Activated T-cell treated with anti-CD3 and anti-CD28 coated beads, Interleukin-2, amount 50 U/mL, for 24 hours (primary cell): ENCODE data around the gene SMC5.
"Not testable (repeated sequence)": the region's sequence is repeated elsewhere in the genome, so short reads cannot be mapped to it uniquely, and the experiment has no call there.

Experiments
- DNase-seq: peaks from one replicate; pipeline ENCODE4 v3.0.0-alpha.2; 2020
- H3K27ac Mint-ChIP-seq: 2 replicates; pipeline ENCODE4 v1.8.0; 2020; ENCODE audit warnings: mild to moderate bottlenecking, mixed read lengths
- H3K27me3 Mint-ChIP-seq: 2 replicates; pipeline ENCODE4 v1.8.0; 2020; ENCODE audit warnings: mixed read lengths
- H3K36me3 Mint-ChIP-seq: 2 replicates; pipeline ENCODE4 v1.8.0; 2020; ENCODE audit warnings: low read depth, mixed read lengths
- H3K4me1 Mint-ChIP-seq: 2 replicates; pipeline ENCODE4 v1.8.0; 2020; ENCODE audit warnings: low read depth, mixed read lengths
- H3K4me3 Mint-ChIP-seq: 2 replicates; pipeline ENCODE4 v1.8.0; 2020; ENCODE audit warnings: mild to moderate bottlenecking, moderate library complexity, mixed read lengths
- H3K9me3 Mint-ChIP-seq: 2 replicates; pipeline ENCODE4 v1.8.0; 2020; ENCODE audit warnings: mixed read lengths

The SMC5 gene

DNA sequence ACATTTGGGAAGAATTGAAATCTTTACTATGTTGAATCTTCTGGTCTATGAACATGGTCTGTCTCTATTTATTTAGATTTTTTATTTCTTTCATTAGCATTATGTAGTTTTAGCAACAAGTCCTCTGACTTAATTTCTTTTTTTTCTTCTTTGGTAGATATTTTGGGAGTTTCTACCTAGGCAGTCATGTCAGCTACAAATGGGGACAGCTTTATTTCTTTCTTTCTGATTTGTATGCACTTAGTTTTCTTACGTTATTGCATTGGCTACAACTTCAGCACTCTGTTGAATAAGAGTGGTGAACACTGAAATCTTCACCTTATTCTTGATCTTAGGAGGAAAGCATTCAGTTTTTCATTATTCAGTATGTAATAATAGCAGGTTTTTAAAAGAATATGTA is 33.5 kb downstream of the SMC5 start:
- Mint-ChIP-seq H3K27ac (no peak overlapping the region), H3K27me3 (no peaks in the 10 kb centered on the region), H3K36me3 (peaks cover 88% of the 10 kb centered on the region), H3K9me3 (peaks cover 6% of the 10 kb centered on the region), H3K4me1 (peaks cover 19% of the 10 kb centered on the region), H3K4me3 (no peak overlapping the region)
- DNase-seq = no peak

DNA sequence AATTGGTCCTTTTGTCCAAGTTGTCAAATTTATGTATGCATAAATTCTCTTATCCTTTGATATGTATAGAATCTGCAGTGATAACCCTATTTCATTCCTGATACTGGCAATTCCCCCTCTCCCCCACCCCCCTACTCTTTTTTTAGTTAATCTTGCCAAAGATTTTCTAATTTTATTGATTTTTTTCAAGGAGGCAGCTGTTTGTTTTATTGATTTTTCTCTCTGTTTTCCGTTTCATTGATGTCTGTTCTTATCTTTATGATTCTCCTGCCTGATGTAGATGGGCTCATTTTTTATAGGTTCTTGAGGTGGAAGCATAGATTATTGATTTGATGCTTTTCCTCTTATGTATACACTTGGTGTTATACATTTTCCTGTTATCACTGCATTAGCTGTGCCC is 34.4 kb downstream of the SMC5 start:
- H3K27me3 Mint-ChIP-seq = no peaks in the 10 kb centered on the region
- H3K4me1 Mint-ChIP-seq = peaks cover 14% of the 10 kb centered on the region
- no peak overlapping the region for H3K27ac Mint-ChIP-seq
- peaks cover 6% of the 10 kb centered on the region for H3K9me3 Mint-ChIP-seq
- H3K4me3 Mint-ChIP-seq = no peak overlapping the region
- no peak for DNase-seq
- H3K36me3 Mint-ChIP-seq = peaks cover 88% of the 10 kb centered on the region

DNA sequence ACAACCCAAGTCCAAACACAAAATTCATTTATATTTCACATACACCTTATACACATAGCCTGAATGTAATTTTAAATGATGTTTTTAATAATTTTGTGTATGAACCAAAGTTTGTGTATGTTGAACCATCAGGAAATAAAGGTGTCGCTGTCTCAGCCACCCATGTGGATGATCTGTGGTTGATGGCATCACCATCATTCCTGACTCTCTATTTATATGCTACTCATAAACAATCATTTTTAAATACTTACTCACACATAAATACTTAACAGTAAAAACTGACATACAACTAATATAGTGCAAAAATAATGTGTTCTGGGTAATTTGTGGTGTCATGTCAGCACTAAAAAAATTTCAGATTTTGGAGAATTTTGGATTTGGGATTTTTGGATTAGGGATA is 38.4 kb downstream of the SMC5 start:
- peaks cover 17% of the 10 kb centered on the region for H3K4me1 Mint-ChIP-seq
- no peak overlapping the region for H3K27ac Mint-ChIP-seq
- H3K36me3 Mint-ChIP-seq = peaks cover 88% of the 10 kb centered on the region
- H3K4me3 Mint-ChIP-seq = no peak overlapping the region
- H3K27me3 Mint-ChIP-seq = no peaks in the 10 kb centered on the region
- no peak for DNase-seq
- no peaks in the 10 kb centered on the region for H3K9me3 Mint-ChIP-seq

DNA sequence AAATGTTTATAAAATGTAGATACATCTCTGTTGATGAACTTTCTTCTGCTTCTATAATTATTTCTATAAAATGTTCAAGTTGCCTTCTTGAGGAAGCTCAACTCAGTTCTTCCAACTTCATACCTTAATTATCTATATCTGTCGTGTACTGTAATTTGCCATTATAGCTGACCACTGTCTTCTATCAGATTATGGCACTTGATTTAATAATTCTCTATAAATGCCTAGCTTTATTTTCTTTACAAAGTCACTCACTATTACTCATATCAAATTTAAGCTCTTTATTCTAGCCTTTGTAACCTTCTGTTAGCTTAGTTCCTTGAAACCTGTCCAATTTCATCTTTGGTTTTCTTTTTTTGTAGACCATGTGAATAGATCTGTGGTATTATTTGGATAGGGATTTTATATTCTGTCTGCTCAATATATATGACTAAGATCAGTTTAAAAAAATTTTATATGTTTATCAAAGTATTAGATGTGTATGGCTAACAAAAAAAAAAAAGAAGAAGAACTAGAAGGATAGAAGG is 39.5 kb downstream of the SMC5 start:
- H3K27ac Mint-ChIP-seq = no peak overlapping the region
- peaks cover 17% of the 10 kb centered on the region for H3K4me1 Mint-ChIP-seq
- H3K27me3 Mint-ChIP-seq = no peaks in the 10 kb centered on the region
- no peaks in the 10 kb centered on the region for H3K9me3 Mint-ChIP-seq
- peaks cover 83% of the 10 kb centered on the region for H3K36me3 Mint-ChIP-seq
- no peak overlapping the region for H3K4me3 Mint-ChIP-seq
- no peak for DNase-seq

DNA sequence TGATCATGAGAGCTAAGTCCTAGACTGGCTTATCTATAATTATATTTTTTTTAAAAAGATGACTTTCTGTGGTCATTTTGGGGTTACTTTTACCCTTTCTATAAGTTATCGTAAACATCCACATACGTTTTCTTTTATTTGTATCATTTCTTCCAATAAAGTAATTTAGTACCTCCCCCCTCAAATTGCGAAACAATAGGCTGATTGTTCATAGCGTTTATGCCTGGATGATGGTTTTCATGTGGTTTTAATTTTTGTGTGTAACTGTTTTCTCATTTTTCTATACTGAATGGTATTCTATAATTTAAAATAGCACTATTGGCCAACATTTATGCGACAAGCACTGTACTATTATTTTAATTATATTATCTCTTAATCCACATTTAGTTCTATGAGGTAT is 44.5 kb downstream of the SMC5 start:
- Mint-ChIP-seq H3K4me1 (peaks cover 5% of the 10 kb centered on the region), H3K9me3 (no peaks in the 10 kb centered on the region), H3K27ac (no peak overlapping the region), H3K36me3 (peaks cover 89% of the 10 kb centered on the region), H3K4me3 (no peak overlapping the region), H3K27me3 (no peaks in the 10 kb centered on the region)
- DNase-seq = no peak

DNA sequence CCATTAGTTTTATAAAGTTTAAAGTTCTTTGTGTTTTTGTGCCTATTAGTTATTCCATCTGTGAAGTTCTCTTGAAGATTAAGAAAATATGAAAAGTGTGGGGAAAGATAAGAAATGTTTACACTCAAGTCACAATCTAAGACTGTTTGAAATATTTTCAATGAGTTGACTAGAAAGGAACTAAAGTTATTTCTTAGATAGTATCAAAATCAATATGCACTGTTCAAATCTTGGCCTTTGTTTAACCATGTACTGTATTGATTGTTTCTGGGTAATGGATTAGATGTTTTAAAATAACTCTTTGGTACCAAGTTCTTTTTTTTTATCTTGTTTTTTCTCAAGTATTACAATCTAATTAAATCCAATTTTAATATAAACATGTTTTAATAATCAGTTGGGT is 46.0 kb downstream of the SMC5 start:
- peaks cover 2% of the 10 kb centered on the region for H3K9me3 Mint-ChIP-seq
- no peak overlapping the region for H3K27ac Mint-ChIP-seq
- peaks cover 5% of the 10 kb centered on the region for H3K4me1 Mint-ChIP-seq
- H3K27me3 Mint-ChIP-seq = no peaks in the 10 kb centered on the region
- no peak overlapping the region for H3K4me3 Mint-ChIP-seq
- H3K36me3 Mint-ChIP-seq = peaks cover 88% of the 10 kb centered on the region
- no peak for DNase-seq

DNA sequence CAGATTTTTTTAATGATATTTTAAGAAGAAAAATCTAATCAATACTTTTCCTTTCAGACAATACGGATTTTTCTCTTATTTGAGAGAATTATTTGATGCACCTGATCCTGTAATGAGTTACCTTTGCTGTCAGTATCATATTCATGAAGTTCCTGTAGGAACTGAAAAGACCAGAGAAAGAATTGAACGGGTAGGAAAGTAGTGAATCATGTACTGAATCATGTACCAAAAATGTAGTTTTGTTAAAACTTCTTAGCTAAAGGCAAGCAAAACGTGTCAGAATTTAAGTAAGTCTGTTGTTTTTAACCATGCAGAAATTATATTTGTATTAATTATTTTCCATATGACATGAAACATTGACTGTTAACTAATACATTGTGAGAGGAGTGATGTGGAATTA is 56.6 kb downstream of the SMC5 start:
- Mint-ChIP-seq H3K9me3 (no peaks in the 10 kb centered on the region), H3K36me3 (peaks cover 74% of the 10 kb centered on the region), H3K27ac (no peak overlapping the region), H3K4me3 (no peak overlapping the region), H3K27me3 (no peaks in the 10 kb centered on the region), H3K4me1 (peaks cover 3% of the 10 kb centered on the region)
- no peak for DNase-seq

DNA sequence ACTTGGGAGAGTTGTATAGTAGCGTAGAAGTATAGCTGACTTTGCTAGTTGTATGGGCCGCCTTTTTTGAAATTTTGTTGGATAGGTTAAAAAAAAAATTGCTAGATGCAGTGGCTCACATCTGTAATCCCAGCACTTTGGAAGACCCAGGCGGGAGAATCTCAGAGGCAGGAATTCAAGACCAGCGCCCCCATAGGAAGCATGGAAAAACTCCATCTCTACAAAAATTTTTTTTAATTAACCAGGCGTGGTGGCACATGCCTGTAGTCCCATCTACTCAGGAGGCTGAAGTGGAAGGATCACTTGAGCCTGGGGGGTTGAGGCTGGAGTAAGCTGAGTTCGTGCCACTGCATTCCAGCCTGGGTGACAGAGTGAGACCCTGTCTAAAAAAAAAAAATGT is 59.2 kb downstream of the SMC5 start:
- Mint-ChIP-seq H3K4me3 (no peak overlapping the region), H3K27me3 (no peaks in the 10 kb centered on the region), H3K27ac (no peak overlapping the region), H3K36me3 (peaks cover 72% of the 10 kb centered on the region), H3K9me3 (no peaks in the 10 kb centered on the region), H3K4me1 (peaks cover 3% of the 10 kb centered on the region)
- no peak for DNase-seq

DNA sequence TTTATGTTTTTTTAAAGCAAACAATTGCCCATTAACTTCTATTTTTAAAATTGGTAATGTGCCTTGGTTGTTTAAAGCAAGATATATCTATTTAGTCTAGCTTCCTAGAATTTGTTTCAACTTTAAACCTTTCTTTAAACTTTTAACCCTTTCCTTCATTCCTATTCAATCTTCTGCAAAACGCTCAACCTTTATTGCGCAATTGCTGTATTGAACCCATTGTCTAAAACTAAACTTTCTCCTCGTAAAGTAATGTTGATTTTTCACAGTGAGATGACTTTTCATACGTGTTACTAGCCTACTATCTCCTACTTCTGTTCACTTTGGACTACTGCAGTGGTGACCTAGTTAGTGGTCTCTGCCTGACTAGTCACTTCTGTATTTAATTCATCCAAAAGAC is 63.3 kb downstream of the SMC5 start:
- Mint-ChIP-seq H3K36me3 (peaks cover 86% of the 10 kb centered on the region), H3K27ac (no peak overlapping the region)

DNA sequence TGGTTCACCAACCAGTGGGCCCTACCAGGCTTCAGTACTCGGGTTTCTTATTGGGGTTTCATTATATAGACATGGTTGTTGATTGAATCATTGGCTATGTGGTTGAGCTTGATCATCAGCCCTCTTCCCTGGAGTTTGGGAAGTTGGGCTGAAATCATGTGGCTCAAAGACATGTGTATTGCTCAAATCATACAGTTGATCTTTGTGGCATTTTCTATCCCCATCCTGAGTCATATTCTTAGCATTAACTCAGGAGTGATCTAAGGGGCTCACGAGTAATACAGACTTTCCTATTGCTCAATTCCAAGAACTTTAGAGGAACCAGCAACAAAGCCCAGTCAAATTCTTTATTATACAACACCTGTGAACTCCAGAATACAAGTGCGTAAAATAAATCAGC is 66.2 kb downstream of the SMC5 start:
- H3K4me3 Mint-ChIP-seq = no peak overlapping the region
- H3K27ac Mint-ChIP-seq = peak overlapping the region; percentile 37
- no peaks in the 10 kb centered on the region for H3K27me3 Mint-ChIP-seq
- peaks cover 5% of the 10 kb centered on the region for H3K4me1 Mint-ChIP-seq
- peaks cover 13% of the 10 kb centered on the region for H3K9me3 Mint-ChIP-seq
- peaks cover 95% of the 10 kb centered on the region for H3K36me3 Mint-ChIP-seq
- no peak for DNase-seq

More for the DNA sequence above, 63.3 kb downstream of the SMC5 start:
- H3K27me3 Mint-ChIP-seq = no peaks in the 10 kb centered on the region
- no peak for DNase-seq
- no peak overlapping the region for H3K4me3 Mint-ChIP-seq
- H3K9me3 Mint-ChIP-seq = peaks cover 4% of the 10 kb centered on the region
- peaks cover 5% of the 10 kb centered on the region for H3K4me1 Mint-ChIP-seq

DNA sequence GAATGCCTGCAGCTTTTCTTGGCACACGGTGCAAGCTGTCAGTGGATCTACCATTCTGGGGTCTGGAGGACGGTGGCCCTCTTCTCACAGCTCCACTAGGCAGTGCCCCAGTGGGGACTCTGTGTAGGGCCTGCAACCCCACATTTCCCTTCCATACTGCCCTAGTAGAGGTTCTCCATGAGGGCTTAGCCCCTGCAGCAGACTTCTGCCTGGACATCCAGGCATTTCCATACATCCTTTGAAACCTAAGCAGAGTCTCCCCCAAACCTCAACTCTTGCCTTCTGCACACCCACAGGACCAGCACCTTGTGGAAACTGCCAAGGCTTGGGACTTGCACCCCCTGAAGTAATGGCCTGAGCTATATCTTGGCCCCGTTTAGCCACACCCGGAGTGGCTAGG is 69.8 kb downstream of the SMC5 start:
- Mint-ChIP-seq H3K9me3 (peaks cover 13% of the 10 kb centered on the region), H3K36me3 (peaks cover 90% of the 10 kb centered on the region)
- H3K27ac Mint-ChIP-seq, DNase-seq, H3K4me3 Mint-ChIP-seq, H3K27me3 Mint-ChIP-seq, H3K4me1 Mint-ChIP-seq: not testable (repeated sequence)

DNA sequence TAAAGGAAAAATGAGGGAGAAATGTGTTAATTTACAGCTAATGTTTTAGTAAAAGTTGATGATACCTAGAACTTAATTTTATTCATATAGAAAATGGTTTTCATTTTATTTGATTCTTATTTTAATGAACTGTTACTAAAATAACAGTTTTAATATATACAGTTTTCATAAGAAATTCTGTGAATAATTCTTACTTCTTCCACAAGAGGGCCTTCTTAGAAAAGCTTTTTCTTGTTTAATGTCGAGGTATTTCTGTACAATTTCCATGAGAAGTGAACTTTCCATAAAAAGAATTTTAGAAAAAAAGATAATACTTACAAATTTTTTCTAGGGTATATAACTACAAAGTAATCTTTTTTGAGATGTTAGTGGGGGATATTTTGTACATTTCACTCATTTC is 81.8 kb downstream of the SMC5 start:
- peaks cover 9% of the 10 kb centered on the region for H3K4me1 Mint-ChIP-seq
- H3K27ac Mint-ChIP-seq = no peak overlapping the region
- no peaks in the 10 kb centered on the region for H3K9me3 Mint-ChIP-seq
- no peak overlapping the region for H3K4me3 Mint-ChIP-seq
- DNase-seq = no peak
- H3K36me3 Mint-ChIP-seq = peaks cover 50% of the 10 kb centered on the region
- no peaks in the 10 kb centered on the region for H3K27me3 Mint-ChIP-seq

DNA sequence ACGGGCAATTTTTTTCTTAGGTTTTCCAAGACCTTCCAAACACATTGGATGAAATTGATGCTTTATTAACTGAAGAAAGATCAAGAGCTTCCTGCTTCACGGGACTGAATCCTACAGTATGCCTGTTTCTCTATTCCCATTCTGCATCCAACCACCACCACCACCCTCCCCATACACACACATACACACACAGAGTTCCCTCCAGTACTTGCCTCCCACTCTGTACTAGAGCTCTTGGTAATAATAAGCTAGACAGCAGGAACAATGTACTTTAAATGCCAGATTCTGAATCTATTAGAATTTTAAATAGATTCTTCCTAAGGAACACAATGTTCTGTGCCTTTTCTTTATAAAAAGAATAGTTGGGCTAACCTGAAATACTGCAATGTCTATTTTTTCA is 88.3 kb downstream of the SMC5 start:
- Mint-ChIP-seq H3K27ac (no peak overlapping the region), H3K9me3 (no peaks in the 10 kb centered on the region), H3K4me3 (no peak overlapping the region), H3K27me3 (no peaks in the 10 kb centered on the region), H3K36me3 (peaks cover 73% of the 10 kb centered on the region), H3K4me1 (no peaks in the 10 kb centered on the region)
- DNase-seq = no peak

DNA sequence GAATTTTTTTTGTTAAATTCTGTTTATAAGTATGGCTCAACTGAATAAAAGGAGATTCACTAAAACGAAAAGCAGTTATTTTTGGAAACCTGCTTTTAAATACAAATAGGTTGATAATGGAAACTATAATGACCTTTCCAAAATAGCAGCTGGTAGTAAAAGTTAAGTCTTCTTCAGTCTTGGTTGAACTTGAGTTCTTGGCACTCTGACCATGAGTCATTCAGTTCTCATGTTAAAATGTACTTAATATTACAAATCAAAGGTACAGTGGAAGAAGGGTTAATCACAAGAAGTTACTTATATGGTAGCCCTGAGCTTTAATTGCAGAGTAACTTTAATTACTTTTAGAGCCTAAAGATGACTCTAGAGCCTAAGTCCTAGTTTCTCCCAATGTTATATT is 93.6 kb downstream of the SMC5 start:
- no peak for DNase-seq
- H3K27ac Mint-ChIP-seq = peak overlapping the region; percentile 52
- H3K36me3 Mint-ChIP-seq = peaks cover 60% of the 10 kb centered on the region
- H3K9me3 Mint-ChIP-seq = no peaks in the 10 kb centered on the region
- H3K4me1 Mint-ChIP-seq = peaks cover 2% of the 10 kb centered on the region
- no peaks in the 10 kb centered on the region for H3K27me3 Mint-ChIP-seq
- H3K4me3 Mint-ChIP-seq = no peak overlapping the region

DNA sequence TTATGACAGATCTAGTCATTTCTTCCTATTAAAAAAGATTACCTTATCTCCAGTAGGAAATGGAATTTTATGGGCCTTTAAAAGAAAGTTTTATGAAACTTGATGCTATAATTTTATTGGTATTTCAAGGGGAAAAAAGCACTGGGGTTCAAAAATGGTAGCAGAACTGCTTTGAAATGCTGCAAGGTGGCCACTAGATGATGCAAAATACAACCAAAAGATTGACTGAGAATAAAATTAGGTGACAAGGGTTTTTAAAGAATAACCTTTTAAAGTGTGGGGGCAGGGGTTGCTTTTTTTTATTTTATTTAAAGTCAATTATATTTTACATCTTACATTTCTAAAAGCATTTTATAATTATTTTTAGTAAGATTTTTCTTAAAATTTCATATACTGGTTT is 94.0 kb downstream of the SMC5 start:
- no peak overlapping the region for H3K27ac Mint-ChIP-seq
- no peak for DNase-seq
- no peaks in the 10 kb centered on the region for H3K27me3 Mint-ChIP-seq
- no peak overlapping the region for H3K4me3 Mint-ChIP-seq
- peaks cover 2% of the 10 kb centered on the region for H3K4me1 Mint-ChIP-seq
- H3K36me3 Mint-ChIP-seq = peaks cover 58% of the 10 kb centered on the region
- no peaks in the 10 kb centered on the region for H3K9me3 Mint-ChIP-seq

DNA sequence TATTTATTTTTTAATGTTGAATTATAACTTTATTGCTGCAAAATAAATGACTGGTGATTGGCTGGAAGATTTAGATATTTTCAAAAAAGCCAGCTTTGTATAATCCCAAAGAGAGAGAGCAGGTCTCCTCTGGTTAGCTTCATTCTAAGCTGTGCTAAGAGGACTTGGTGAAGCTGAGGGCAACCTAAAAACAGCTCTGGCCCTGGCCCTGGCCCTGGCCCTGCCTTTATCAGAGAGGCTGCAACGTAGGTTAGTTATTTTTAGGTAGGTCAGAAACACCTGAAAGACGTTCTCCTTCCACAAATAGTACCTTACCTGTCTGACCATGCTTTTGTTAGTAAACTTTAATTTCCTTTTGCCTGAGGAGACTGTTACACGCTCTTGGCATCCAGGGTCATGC is 97.0 kb downstream of the SMC5 start:
- Mint-ChIP-seq H3K27me3 (no peaks in the 10 kb centered on the region), H3K4me1 (peaks cover 2% of the 10 kb centered on the region), H3K4me3 (no peak overlapping the region), H3K27ac (no peak overlapping the region), H3K9me3 (no peaks in the 10 kb centered on the region), H3K36me3 (peaks cover 35% of the 10 kb centered on the region)
- no peak for DNase-seq
